Brain pericyte (primary cell): ENCODE results near the gene MAP3K7CL.
"Not testable (repeated sequence)": the region's sequence is repeated elsewhere in the genome, so short reads cannot be mapped to it uniquely, and the experiment has no call there.

Experiments
- DNase-seq: peaks from one replicate; pipeline ENCODE4 v3.0.0-alpha.2; 2012; ENCODE audit warnings: low read depth, low spot score

MAP3K7CL gene

DNA sequence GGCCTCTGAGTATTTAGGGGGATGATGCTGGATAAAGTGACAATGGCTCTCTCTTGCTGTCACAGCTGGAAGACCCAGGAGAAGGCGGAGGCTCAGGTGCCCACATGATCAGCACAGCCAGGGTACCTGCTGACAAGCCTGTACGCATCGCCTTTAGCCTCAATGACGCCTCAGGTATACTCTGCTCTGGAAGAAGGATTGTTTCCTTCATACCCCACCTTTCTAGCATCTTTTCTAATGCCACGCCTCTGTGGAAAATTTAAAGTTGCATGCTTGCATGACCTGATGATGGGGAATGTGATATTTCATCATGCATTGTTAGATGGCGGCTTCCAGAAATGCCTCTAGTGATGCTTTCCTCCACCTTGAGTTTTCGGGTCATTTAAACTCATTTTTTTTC, 2.8 kb downstream of the MAP3K7CL start:
- DNase-seq = no peak

DNA sequence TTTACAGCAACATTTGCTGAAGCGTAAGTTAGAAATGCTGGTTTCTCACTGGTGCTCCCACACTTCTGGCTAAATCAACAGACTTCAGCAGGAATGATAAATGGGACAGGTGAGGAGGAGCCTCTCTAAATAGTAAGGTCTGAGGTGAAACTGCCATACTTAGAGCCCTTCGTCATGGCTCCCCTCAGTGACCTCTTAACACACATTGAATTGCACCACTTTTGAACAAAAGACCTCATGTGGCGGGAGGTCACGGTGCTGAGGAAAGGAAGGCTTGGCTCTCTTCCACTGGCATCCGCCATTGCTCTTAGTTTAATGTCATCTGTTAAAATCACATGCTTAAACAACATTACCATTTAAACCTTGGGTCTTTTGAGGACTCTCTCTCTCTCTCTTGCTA, 3.4 kb downstream of the MAP3K7CL start:
- no peak for DNase-seq

DNA sequence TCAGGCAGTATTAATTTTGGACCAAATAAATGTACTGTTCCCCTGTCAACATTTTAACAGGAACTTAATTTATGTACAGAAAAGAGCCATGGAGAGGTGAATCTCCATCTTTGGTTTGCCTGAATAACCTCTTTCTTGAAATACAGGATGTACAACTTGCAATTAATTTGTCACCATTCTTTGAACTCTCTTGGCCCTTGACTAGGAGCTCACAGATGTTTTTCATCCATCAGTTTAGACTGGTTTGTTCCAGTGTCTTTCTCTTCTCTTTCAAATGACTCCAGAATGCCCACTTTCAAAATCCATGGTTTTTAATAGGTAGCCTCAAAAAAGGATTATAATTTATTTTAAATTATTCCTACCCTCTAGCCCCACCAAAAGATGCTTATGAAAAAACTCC, 5.0 kb downstream of the MAP3K7CL start:
- no peak for DNase-seq

DNA sequence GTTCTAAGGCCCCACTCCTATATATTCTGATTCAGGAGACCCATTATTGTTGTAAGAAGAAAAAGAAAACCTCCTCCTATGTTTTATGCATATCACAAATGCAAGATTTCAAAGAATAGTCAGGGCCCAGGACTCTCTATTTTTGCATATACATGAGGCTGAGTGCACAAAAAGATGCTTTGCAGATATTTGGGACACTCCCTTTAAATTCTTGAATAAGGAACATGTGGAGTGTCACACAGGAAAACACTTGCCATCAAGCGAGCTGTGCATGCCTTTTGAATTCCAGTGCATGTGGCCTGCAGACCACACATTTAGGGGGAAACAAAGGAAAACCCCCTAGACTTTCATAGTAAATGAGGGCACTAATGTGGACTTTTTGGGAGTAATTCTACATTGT, 5.6 kb downstream of the MAP3K7CL start:
- DNase-seq = no peak

GRCh38 chr21:29144736-29145353, 14.4 kb downstream of the MAP3K7CL start:
- DNase-seq = no peak

DNA sequence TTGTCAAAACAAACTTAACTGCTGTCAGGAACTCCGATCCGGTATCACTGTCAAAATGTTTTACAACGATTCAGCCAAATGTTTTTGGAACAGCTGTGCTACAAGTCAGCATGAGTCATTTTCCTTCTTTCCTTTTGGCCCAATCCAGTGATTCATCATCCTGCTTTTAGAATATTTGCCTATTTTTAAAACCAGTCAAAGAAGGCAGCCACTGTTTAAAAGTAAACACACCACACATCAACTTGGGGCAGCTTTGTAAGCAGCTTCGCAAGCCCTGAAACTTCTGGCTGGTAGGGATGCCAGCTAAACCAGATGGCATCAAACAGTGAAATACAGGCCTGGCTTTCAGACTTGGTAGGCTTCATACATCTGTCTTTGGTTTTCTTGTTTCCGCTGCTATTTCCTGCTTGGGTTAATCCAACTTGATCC, 14.9 kb downstream of the MAP3K7CL start:
- DNase-seq = peak; percentile 65

GRCh38 chr21:29145852-29146453, 15.5 kb downstream of the MAP3K7CL start:
- no peak for DNase-seq

GRCh38 chr21:29146726-29147125, 16.3 kb downstream of the MAP3K7CL start:
- DNase-seq = no peak

- no peak for DNase-seq
Observed at GRCh38 chr21:29148530-29148929, 18.1 kb downstream of the MAP3K7CL start.

DNA sequence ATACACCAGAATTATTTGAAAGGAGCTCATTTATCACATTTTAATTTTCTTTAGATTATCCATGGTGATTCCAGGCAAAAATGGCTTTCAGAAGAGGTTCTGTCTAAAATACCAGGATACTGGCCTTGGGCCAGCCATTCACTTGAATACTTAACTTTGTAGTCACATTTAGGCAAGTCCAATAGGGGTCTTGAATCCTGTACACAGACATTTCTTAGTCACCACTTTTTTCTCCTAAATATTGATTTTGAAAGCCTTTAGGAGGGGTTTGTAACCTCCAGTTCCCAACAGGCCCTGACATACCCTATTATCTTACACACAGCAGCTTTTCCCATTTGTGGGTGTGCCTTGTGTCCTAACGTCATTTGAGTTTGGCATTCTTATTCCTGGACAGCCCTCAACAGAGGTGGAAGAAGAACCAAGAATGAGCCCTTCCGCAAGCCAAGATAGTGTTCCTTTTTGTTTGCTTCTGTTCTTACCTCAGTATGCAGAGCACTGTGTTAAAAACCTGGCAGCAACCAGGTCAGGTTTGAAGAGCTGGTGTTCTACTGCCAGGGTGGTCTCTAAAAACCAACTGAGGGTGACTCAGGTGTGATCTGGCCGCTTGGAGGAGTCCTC, 19.5 kb downstream of the MAP3K7CL start:
- no peak for DNase-seq

GRCh38 chr21:29151931-29152330, 21.5 kb downstream of the MAP3K7CL start:
- no peak for DNase-seq

DNA sequence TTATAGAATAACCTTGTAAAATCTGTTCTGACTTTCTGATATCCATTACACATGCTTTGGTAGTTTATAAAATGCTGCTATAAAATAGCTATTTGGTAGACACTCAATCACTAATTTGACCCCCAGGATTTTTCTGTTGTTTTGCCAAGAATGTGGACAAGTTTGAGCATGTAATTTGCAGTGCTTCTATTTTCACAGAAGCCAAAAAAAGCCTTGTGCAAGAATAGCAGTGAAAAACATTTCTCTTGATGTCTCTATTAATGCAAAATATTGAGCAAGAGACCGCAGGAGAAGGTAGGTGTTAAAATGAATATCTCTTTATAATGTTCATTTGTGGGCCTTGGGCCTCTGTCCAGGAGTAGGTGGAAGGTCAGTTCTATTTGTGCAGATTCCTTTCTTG, 22.5 kb downstream of the MAP3K7CL start:
- no peak for DNase-seq

- no peak for DNase-seq
Observed at GRCh38 chr21:29154270-29154669, 23.8 kb downstream of the MAP3K7CL start.

GRCh38 chr21:29155118-29155932, 24.9 kb downstream of the MAP3K7CL start:
- no peak for DNase-seq

- DNase-seq = no peak
Observed at GRCh38 chr21:29155933-29156260, 25.5 kb downstream of the MAP3K7CL start.

GRCh38 chr21:29157080-29157479, 26.6 kb downstream of the MAP3K7CL start:
- no peak for DNase-seq

DNA sequence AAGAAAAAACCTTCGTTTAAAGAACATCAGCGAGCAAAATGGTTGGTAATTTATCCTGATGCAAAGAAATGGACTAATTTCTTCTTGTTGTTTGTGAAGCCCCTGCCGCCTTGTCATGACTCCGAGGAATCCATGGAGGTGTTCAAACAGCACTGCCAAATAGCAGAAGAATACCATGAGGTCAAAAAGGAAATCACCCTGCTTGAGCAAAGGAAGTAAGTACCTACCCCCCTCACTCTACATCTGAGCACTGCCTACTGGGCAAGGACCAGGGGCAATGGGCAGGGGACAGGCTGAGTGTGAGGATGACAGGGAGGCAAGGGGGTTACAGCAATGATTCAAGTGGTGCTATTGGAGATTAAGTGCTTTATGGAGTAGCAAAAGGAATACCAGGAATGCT, 29.4 kb downstream of the MAP3K7CL start:
- DNase-seq = no peak

- DNase-seq = not testable (repeated sequence)
Observed at GRCh38 chr21:29162825-29163224, 32.4 kb downstream of the MAP3K7CL start.

DNA sequence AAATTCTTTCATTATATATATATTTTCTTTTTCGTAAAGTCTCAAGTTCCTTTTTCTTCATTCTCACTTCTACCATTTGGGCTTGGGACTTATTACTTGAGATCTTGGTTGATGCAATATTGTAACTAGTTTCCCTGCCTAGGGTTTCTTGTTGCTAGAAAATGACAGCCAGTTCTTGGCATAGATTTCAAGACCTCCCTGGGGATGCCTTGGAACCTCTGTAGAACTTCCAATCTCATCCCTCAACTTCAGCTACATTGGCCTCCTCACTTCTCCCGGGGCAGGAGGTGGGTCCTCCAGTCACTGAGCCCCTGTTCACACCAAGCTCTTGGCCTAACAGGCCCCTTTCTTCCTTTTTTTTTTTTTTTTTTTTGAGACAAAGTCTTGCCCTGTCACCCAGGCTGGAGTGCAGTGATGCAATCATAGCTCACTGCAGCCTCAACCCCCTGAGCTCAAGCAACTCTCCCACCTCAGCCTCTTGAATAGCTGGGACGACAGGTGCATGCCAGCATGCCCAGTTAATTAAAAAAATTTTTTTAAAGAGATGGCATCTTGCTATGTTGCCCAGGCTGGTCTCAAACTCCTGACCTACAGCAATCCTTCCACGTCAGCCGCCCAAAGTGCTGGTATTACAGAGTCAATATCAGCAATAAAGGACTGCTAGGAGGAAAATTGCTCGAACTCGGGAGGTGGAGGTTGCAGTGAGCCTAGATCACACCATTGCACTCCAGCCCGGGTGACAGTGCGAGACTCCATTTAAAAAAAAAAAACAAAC, 33.1 kb downstream of the MAP3K7CL start:
- DNase-seq = no peak

DNA sequence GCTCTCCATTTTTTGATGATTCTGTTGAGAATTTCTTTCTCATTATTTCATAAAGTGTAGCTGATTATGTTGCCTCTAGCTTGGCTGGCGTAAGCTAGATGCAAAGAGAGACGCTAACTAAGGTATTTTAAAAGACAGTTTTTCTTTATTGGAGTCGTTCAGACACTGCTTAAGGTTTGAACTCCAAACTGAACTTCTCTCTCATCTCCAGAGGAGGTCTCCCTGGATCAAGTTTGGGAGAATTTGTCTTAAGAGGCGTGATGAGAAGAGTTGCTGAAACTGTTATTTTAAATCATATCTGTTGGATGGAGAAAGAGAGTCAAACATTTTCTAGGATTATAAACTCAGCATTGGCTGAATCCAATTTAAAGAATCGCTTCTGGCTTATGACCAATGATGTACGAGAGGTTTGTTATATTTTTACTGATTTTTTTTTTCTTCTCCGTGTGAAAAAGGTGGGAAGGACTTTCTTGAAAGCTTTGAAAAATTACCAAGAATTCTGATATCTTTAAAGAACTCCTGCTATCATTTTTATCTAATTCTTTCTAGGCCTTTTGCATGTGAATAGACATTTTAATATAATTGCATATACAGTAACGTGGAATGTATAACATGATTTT, 34.0 kb downstream of the MAP3K7CL start:
- DNase-seq = peak; percentile 54

DNA sequence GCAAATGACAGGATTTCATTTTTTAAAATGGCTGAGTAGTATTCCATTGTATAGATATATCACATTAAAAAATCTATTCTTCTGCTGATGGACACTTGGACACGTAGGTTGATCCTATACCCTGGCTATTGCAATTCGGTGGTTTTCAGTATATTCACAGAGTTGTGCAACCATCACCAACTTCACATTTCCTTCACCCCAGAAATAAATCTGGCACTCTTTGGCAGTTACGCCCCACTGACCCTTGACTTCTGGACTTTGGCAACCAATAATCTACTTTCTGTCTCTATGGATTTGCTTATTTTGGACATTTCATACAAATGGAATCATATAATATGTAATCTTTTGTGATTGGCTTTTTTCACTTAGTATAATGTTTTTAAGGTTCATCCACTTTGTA, 35.9 kb downstream of the MAP3K7CL start:
- DNase-seq = no peak
